ENCODE data around the gene ZGPAT. TPM values are rescaled to one million over a fixed set of nuclear protein-coding genes. Genes with fewer than 3 reads are reported as not detected.

Gene ZGPAT
- total and polyA plus RNA-seq, 2 of the 13 experiments (the other 11 are each of a cell fraction or from before 2014, with no cell fraction given): 23.0 to 41.9 TPM

DNA sequence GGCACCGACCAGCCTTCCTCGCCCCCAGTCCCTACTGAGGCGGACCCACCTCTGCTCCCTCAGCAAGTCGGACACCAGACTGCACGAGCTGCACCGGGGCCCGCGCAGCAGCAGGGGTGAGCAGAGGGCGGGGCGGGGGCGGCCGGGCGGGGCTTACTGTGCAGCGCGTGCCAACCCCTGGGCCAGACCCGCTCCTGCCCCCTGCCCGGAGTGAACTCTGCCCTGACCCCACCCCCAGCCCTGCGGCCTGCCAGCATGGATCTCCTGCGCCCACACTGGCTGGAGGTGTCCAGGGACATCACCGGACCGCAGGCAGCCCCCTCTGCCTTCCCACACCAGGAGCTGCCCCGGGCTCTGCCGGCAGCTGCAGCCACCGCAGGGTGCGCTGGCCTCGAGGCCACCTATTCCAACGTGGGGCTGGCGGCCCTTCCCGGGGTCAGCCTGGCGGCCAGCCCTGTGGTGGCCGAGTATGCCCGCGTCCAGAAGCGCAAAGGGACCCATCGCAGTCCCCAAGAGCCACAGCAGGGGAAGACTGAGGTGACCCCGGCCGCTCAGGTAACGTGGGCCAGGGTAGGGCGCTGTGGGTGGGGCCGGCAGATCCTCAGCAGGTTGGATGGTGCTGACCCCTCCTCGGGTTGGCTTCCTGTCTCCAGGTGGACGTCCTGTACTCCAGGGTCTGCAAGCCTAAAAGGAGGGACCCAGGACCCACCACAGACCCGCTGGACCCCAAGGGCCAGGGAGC, 30.3 kb downstream of the ZGPAT start (continued):
- TF ChIP-seq SCMH1 (CRISPR knock-in tag; IDR thresholded peaks at IDR 0.05; ENCODE audit: borderline replicate concordance) (no peak), ZC3H13 (CRISPR knock-in tag; IDR thresholded peaks at IDR 0.05) (peak; percentile 95), MTF2 (CRISPR knock-in tag; IDR thresholded peaks at IDR 0.05; ENCODE audit: borderline replicate concordance) (peak; percentile 73), HIVEP1 (CRISPR knock-in tag; IDR thresholded peaks at IDR 0.05) (peak; percentile 88), ESRRA (CRISPR knock-in tag; IDR thresholded peaks at IDR 0.05; ENCODE audit: low read depth) (peak; percentile 81), HNF4G (IDR thresholded peaks at IDR 0.05; ENCODE audit: borderline replicate concordance, low read depth, low read length) (peak; percentile 96), HNF4G (CRISPR knock-in tag; IDR thresholded peaks at IDR 0.05; ENCODE audit: borderline replicate concordance, low read depth) (peak; percentile 93), HNF4A (CRISPR knock-in tag; IDR thresholded peaks at IDR 0.05) (peak; percentile 95), PPARG (CRISPR knock-in tag; conservative IDR thresholded peaks at IDR 0.05) (peak; percentile 75; the same call in 1 of the 2 replicates), RBAK (CRISPR knock-in tag; IDR thresholded peaks at IDR 0.05) (0 out of 2 replicates have a peak, but pooled peaks have one; percentile 14), ZNF703 (CRISPR knock-in tag; IDR thresholded peaks at IDR 0.05; ENCODE audit: borderline replicate concordance) (peak; percentile 90), SRY (CRISPR knock-in tag; IDR thresholded peaks at IDR 0.05) (peak; percentile 36; the same call in 1 of the 2 replicates), ZNF34 (CRISPR knock-in tag; IDR thresholded peaks at IDR 0.05; ENCODE audit: borderline replicate concordance) (peak; percentile 99; the same call in 1 of the 2 replicates), NCOR1 (IDR thresholded peaks at IDR 0.05; ENCODE audit: borderline replicate concordance, low read length) (peak; percentile 67; the same call in 1 of the 2 replicates), ZNF431 (CRISPR knock-in tag; IDR thresholded peaks at IDR 0.05; ENCODE audit: borderline replicate concordance, low read depth) (peak; percentile 90; the same call in 1 of the 2 replicates), SMAD1 (CRISPR knock-in tag; IDR thresholded peaks at IDR 0.05; ENCODE audit: borderline replicate concordance, low read depth) (peak; percentile 52; the same call in 1 of the 2 replicates), NONO (IDR thresholded peaks at IDR 0.05) (no peak), NONO (CRISPR knock-in tag; conservative IDR thresholded peaks at IDR 0.05) (peak; percentile 98), ZNF777 (CRISPR knock-in tag; IDR thresholded peaks at IDR 0.05) (peak; percentile 54; the same call in 1 of the 2 replicates)
- TF ChIP-seq, protein P1, sequence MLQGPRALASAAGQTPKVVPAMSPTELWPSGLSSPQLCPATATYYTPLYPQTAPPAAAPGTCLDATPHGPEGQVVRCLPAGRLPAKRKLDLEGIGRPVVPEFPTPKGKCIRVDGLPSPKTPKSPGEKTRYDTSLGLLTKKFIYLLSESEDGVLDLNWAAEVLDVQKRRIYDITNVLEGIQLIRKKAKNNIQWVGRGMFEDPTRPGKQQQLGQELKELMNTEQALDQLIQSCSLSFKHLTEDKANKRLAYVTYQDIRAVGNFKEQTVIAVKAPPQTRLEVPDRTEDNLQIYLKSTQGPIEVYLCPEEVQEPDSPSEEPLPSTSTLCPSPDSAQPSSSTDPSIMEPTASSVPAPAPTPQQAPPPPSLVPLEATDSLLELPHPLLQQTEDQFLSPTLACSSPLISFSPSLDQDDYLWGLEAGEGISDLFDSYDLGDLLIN (CRISPR knock-in tag; IDR thresholded peaks at IDR 0.05; ENCODE audit: borderline replicate concordance): peak; percentile 84
- TF ChIP-seq, protein P2, sequence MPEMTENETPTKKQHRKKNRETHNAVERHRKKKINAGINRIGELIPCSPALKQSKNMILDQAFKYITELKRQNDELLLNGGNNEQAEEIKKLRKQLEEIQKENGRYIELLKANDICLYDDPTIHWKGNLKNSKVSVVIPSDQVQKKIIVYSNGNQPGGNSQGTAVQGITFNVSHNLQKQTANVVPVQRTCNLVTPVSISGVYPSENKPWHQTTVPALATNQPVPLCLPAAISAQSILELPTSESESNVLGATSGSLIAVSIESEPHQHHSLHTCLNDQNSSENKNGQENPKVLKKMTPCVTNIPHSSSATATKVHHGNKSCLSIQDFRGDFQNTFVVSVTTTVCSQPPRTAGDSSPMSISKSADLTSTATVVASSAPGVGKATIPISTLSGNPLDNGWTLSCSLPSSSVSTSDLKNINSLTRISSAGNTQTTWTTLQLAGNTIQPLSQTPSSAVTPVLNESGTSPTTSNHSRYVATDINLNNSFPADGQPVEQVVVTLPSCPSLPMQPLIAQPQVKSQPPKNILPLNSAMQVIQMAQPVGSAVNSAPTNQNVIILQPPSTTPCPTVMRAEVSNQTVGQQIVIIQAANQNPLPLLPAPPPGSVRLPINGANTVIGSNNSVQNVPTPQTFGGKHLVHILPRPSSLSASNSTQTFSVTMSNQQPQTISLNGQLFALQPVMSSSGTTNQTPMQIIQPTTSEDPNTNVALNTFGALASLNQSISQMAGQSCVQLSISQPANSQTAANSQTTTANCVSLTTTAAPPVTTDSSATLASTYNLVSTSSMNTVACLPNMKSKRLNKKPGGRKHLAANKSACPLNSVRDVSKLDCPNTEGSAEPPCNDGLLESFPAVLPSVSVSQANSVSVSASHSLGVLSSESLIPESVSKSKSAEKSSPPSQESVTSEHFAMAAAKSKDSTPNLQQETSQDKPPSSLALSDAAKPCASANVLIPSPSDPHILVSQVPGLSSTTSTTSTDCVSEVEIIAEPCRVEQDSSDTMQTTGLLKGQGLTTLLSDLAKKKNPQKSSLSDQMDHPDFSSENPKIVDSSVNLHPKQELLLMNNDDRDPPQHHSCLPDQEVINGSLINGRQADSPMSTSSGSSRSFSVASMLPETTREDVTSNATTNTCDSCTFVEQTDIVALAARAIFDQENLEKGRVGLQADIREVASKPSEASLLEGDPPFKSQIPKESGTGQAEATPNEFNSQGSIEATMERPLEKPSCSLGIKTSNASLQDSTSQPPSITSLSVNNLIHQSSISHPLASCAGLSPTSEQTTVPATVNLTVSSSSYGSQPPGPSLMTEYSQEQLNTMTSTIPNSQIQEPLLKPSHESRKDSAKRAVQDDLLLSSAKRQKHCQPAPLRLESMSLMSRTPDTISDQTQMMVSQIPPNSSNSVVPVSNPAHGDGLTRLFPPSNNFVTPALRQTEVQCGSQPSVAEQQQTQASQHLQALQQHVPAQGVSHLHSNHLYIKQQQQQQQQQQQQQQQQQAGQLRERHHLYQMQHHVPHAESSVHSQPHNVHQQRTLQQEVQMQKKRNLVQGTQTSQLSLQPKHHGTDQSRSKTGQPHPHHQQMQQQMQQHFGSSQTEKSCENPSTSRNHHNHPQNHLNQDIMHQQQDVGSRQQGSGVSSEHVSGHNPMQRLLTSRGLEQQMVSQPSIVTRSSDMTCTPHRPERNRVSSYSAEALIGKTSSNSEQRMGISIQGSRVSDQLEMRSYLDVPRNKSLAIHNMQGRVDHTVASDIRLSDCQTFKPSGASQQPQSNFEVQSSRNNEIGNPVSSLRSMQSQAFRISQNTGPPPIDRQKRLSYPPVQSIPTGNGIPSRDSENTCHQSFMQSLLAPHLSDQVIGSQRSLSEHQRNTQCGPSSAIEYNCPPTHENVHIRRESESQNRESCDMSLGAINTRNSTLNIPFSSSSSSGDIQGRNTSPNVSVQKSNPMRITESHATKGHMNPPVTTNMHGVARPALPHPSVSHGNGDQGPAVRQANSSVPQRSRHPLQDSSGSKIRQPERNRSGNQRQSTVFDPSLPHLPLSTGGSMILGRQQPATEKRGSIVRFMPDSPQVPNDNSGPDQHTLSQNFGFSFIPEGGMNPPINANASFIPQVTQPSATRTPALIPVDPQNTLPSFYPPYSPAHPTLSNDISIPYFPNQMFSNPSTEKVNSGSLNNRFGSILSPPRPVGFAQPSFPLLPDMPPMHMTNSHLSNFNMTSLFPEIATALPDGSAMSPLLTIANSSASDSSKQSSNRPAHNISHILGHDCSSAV (CRISPR knock-in tag; IDR thresholded peaks at IDR 0.05; ENCODE audit: borderline replicate concordance): peak; percentile 71; the same call in 1 of the 2 replicates
